COLO829 (cell line): Measurements from ENCODE around the gene A2M.

Source experiments
- DNase-seq: peaks from one replicate; pipeline ENCODE4 v3.0.0; 2012; ENCODE audit warnings: low spot score

A2M gene

DNA sequence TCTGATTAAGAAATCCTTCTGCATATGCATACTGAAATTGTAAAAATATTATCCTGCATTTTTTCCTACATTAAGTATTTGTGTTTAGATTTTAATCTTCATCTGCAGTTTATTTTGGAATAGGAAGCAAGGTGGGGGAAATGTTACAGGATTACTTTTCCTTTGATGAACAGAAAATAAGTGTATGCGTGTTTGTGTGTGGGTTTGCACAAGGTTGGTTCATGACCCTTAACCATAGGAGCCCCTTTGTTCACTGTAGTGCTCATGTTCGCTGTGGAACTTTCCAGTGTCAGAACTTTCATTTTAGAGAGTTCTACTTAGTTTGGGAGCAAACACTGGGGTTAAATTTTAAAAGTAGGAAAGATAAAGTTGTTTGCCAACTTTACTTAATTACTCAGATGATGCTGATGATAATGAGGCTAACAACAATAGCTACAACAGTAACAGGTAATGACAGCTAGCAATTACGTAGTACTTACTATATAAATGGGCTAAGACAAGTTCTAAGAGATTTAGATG, 6.4 kb upstream of the A2M start:
- DNase-seq, result peak; percentile 17

DNA sequence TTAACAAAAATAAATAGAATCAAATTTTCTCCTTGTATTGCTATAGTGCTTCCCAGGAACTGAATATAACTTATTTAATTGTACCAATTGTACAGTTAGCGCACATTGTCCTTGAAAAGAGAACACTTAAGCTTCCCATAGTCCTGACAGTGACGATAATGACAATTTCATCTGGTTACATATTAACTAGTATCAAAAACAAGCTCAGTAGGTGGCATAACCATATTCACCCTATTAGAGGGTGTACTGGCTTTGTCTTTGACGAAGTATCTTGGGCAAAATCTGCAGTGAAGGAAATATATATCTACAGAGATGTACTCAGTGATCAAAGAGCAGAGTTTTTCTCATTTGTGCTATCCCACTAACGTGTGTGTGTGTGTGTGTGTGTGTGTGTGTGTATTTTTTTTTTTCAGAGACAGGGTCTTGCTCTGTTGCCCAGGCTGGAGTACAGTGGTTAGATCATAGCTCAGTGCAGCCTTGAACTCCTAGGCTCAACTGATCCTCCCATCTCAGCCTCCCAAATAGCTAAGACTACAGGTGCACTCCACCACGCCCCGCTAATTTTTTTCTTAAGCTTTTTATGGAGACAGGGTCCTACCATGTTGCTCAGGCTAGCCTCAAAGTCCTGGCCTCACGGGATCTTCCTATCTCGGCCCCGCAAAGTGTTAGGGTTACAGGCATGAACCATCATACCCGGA, 4.9 kb upstream of the A2M start:
- DNase-seq, result no peak

- DNase-seq, result no peak
Measured at GRCh38 chr12:9118158-9118557, 2.4 kb upstream of the A2M start.

DNA sequence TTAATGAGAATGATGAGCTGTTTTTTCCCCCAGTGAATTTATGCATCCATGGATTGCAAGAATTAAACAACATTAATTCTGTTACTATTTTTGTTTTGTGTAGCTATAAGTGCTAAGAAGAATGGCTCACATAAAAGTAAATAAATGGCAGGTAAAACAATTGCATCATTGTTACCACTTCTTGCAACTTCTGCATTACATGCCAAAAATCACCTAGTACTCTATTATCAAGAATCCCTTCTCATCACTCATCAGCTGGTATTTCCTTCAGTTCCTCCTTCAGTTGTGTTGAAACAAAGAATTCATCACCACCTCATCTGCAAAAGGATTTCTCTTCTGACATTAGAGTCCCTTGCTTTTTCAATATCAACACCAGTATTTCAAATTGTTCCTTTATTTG, 773 bp downstream of the A2M start:
- no peak for DNase-seq

GRCh38 chr12:9113987-9114309, 1.8 kb downstream of the A2M start:
- no peak for DNase-seq

- no peak for DNase-seq
Measured at GRCh38 chr12:9113296-9113986, 2.3 kb downstream of the A2M start.

- no peak for DNase-seq
Measured at GRCh38 chr12:9112076-9112853, 3.5 kb downstream of the A2M start.

- DNase-seq, result no peak
Measured at GRCh38 chr12:9111525-9111924, 4.2 kb downstream of the A2M start.

- no peak for DNase-seq
Measured at GRCh38 chr12:9109737-9110491, 5.8 kb downstream of the A2M start.

GRCh38 chr12:9109213-9109522, 6.6 kb downstream of the A2M start:
- no peak for DNase-seq

- no peak for DNase-seq
Measured at GRCh38 chr12:9108504-9109212, 7.1 kb downstream of the A2M start.

GRCh38 chr12:9107542-9107873, 8.2 kb downstream of the A2M start:
- no peak for DNase-seq

- DNase-seq, result no peak
Measured at GRCh38 chr12:9106610-9107541, 8.8 kb downstream of the A2M start.

GRCh38 chr12:9106067-9106466, 9.7 kb downstream of the A2M start:
- no peak for DNase-seq

DNA sequence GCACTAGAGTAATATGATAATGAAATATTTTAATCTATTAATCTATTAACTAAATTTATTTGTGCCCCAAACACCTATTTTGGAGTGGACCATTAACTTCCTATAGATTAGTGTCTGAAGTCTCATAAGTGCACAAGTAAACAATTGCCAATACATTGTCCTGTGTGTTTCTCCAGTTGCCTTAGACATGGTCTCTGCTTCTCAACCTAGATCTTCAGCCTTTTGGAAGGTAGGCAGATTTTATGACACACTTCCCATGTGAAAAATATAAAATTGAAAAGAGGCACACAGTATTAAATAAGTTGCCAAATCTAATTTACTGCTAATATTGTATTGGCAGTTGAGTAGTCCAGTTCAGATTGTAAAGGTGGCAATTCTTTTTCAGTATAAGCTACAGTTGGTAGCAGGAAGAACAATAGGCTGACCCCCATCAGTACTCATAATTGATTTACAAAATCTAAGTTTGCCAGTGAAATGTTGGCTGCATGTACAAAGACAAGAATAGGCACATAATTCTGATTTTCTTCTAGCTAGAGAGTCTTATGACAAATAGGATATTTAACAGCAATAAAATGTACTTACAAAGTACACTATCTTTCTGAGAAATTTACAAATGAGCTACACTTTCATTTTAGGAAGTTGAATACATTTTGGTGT, 10.8 kb downstream of the A2M start:
- no peak for DNase-seq

DNA sequence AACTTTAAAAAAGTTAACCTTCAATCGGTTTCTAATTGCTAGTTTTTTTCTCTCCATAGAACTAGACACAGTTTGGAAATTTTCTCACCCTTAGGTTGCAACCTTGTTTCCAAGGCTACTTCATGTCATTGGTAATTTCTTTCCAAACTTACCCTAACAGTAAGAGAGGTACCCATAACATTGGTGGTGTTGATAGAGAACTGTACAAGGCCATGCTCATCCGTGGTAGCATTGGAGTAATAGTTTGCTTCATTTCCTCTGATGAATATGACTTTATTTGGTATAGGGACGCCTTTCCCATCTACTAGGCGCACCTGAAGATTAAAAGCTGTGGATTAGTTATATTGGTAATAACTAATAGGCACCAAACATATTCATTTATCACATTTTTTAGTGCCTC, 11.6 kb downstream of the A2M start:
- no peak for DNase-seq

- DNase-seq, result no peak
Measured at GRCh38 chr12:9103050-9103849, 12.5 kb downstream of the A2M start.

GRCh38 chr12:9101018-9101687, 14.6 kb downstream of the A2M start:
- DNase-seq, result no peak
